NT2/D1 (cell line): ENCODE data around the gene TMEM151A.

Experiments used
- SUZ12 ChIP-seq: IDR thresholded peaks from 2 replicates; pipeline ENCODE4 v1.6.1; 2011; ENCODE audit not compliant: insufficient read length, insufficient read depth; ENCODE audit errors: extremely low read depth
- YY1 ChIP-seq: IDR thresholded peaks from 2 replicates; pipeline ENCODE4 v1.6.1; 2011; ENCODE audit not compliant: insufficient read length, insufficient read depth
- ZNF274 ChIP-seq: IDR thresholded peaks from 2 replicates; pipeline ENCODE4 v1.6.1; 2011; ENCODE audit warnings: mild to moderate bottlenecking, low read depth, low read length

DNA sequence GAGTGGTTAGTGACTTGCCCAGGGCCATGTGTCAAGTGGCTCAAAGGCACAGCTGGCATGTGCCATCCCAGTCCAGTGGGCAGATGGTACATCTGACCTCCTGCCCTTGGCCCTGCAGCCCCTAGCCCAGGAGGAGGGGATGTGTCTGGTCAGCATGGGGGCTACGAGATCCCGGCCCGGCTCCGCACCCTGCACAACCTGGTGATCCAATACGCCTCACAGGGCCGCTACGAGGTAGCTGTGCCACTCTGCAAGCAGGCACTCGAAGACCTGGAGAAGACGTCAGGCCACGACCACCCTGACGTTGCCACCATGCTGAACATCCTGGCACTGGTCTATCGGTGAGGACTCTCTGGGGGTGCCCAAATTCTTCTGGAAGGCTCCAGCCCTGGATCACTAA, 29.0 kb upstream of the TMEM151A start:
- TF ChIP-seq YY1 (no peak), ZNF274 (no peak), SUZ12 (no peak)
